ENCODE results near the gene BMERB1. TPM values are rescaled to one million over a fixed set of nuclear protein-coding genes. Genes with fewer than 3 reads are reported as not detected.

The BMERB1 gene
- total RNA-seq, 4 donors from 2014 or later: 7.0 to 47.9 (median 15.0) TPM

DNA sequence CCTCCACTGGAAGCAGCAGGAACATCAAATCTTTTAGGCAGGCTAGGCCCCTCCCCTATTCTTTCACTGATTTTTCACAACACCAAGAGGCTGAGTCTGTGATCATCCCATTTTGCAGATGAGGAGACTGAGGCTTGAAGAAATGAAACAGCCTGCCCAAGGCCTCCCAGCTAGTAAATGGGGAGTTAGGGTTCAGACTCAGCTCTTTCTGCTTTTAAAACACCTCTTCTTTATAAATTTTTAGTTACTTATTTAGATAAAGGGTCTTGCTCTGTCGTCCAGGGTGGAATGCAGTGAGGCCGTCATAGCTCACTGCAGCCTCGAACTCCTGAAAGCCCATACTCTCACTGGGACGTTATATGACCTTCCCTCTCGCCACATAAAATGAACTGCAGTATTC, 82.2 kb downstream of the BMERB1 start:
- Histone ChIP-seq H3K27ac (no peak overlapping the region), H3K27me3 (no peaks in the 10 kb centered on the region), H3K4me1 (peaks cover 0 to 14% (median 0%) of the 10 kb centered on the region in 4 donors), H3K9me3 (no peaks in the 10 kb centered on the region), H3K4me3 (no peak overlapping the region), H3K36me3 (no peaks in the 10 kb centered on the region)
- TF ChIP-seq, protein P1, sequence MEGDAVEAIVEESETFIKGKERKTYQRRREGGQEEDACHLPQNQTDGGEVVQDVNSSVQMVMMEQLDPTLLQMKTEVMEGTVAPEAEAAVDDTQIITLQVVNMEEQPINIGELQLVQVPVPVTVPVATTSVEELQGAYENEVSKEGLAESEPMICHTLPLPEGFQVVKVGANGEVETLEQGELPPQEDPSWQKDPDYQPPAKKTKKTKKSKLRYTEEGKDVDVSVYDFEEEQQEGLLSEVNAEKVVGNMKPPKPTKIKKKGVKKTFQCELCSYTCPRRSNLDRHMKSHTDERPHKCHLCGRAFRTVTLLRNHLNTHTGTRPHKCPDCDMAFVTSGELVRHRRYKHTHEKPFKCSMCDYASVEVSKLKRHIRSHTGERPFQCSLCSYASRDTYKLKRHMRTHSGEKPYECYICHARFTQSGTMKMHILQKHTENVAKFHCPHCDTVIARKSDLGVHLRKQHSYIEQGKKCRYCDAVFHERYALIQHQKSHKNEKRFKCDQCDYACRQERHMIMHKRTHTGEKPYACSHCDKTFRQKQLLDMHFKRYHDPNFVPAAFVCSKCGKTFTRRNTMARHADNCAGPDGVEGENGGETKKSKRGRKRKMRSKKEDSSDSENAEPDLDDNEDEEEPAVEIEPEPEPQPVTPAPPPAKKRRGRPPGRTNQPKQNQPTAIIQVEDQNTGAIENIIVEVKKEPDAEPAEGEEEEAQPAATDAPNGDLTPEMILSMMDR (IDR thresholded peaks at IDR 0.05): no peak
- TF ChIP-seq POLR2A (IDR thresholded peaks at IDR 0.05): no peak
- no peak for DNase-seq

DNA sequence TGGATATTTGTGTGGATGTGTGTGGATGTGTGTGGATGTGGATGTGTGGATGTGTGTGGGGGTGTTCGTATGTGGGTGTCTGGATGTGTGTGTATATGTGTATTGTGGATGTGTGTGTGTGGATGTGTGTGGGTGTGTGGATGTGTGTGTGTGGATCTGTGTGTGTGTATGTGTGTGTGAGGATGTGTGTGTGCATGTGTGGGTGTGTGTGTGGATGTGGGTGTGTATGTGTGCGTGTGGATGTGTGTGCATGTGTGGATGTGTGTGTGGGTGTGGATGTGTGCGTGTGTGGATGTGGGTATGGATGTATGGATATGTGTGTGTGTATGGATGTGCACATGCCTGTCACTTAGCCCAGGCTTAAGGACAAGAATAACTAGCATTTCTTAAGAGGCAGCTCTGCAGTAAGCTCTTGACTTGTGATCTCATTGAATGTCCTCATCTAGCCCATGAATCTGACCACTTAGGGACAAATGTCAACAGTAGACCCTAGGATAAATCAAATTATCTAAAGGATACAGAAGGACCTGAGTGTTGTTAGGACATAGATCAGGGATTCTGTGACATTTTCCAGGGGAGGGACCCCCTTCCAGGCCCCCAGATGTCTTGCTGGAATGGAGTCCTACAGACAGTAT, 83.5 kb downstream of the BMERB1 start:
- Histone ChIP-seq H3K4me1 (peaks cover 0 to 14% (median 0%) of the 10 kb centered on the region in 4 donors), H3K36me3 (no peaks in the 10 kb centered on the region)

DNA sequence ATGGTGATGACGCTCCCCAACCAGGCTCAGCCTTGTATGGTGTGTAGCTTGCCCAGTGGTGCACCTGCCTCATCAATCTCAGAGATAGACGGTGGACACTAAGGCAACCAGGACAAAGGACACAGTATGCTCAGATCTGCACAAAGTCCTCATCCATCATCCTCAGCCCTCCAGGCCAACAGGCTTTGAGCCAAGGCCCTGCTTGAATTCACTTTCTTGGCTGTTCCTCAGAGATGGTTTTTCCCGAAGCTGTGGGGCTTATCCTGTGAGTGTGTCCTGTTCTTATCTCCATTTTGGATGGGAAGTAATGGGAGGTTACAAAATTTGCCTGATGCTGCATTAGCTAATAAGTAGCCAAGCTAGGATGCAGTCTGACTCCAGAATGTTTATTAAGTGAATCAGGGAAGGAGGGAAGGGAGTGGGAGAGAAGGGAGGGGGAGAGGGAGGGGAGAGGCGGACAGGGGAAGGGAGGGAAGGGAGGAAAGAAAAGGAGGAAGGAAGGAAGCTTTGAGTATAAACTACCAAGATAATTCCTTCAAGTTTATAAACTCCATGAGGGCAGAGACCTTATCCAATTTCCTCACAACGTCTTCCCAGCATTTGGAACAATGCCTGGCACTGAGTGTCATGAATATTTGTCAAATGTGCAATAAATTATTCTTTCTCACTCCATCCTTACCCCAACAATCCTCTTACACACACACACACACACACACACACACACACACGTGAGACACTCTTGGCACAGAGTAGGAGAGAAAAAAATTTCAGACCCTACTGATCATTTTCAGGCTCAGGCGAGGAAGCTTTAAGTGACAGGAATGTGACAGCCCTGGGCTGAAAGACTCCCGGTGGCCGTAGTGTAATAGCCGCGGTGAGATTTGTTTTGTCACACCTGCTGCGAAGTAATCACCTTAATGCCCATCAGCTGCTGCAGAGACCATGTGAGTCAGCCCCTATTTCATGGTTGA, 84.3 kb downstream of the BMERB1 start:
- Histone ChIP-seq H3K4me3 (no peak overlapping the region), H3K36me3 (no peaks in the 10 kb centered on the region), H3K4me1 (peaks cover 0 to 14% (median 0%) of the 10 kb centered on the region in 4 donors), H3K27ac (peak overlapping the region in 3 of 4 donors; percentile 10 to 39 (median 38)), H3K9me3 (no peaks in the 10 kb centered on the region), H3K27me3 (no peaks in the 10 kb centered on the region)
- no peak for DNase-seq
- TF ChIP-seq POLR2A (IDR thresholded peaks at IDR 0.05): no peak
- TF ChIP-seq, protein P1 (IDR thresholded peaks at IDR 0.05): no peak

More for the DNA sequence above, 83.5 kb downstream of the BMERB1 start:
- Histone ChIP-seq H3K9me3 (no peaks in the 10 kb centered on the region), H3K4me3 (no peak overlapping the region), H3K27ac (peak overlapping the region in 3 of 4 donors; percentile 10 to 39 (median 38)), H3K27me3 (no peaks in the 10 kb centered on the region)
- no peak for DNase-seq
- TF ChIP-seq, protein P1 (IDR thresholded peaks at IDR 0.05): no peak
- no peak for TF ChIP-seq POLR2A (IDR thresholded peaks at IDR 0.05)

DNA sequence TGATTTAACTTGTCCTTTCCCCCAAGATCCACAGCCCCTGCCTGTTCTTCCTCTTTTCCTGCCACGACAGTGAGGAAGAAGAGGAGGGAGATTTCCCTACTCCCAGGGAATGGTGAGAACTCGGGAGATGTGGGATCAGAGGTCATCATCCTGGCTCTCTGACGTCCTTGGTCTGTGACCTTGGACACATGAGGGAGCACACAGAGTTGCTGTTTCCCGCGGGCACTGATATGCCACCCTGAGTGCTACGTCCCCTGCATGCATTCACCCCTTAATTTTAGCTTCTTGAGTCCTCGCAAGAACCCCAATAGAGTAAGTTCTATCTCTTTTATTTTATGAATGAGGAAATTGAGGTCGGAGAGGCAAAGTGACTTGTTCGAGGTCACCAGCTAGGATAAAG, 85.4 kb downstream of the BMERB1 start:
- TF ChIP-seq, protein P1 (IDR thresholded peaks at IDR 0.05): no peak
- TF ChIP-seq POLR2A (IDR thresholded peaks at IDR 0.05): no peak
- Histone ChIP-seq H3K27ac (peak overlapping the region in 1 of 4 donors; percentile 38), H3K9me3 (no peaks in the 10 kb centered on the region)

DNA sequence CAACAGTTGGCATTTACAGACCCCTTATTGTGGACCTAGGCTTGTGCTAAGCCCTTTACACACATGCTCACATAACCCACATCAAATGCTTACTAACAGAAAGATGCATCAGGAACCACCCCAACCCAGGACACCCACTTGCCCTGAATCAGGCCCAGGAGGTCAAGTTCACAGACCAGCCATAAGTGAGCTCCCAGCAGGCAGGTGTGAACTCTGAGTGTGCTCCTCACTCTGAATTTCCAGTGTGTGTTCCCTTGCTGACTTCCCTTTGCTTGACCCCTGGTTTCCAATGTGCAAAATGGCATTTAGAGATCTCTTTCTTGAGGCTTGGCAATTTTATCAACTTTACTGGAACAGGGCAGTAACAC, 87.0 kb downstream of the BMERB1 start:
- peaks cover 0 to 14% (median 0%) of the 10 kb centered on the region in 4 donors for H3K4me1 ChIP-seq
- TF ChIP-seq, protein P1 (IDR thresholded peaks at IDR 0.05): no peak
- no peaks in the 10 kb centered on the region for H3K9me3 ChIP-seq
- no peaks in the 10 kb centered on the region for H3K36me3 ChIP-seq
- H3K27ac ChIP-seq: peak overlapping the region in 2 of 4 donors; percentile 31 to 59
- no peak for DNase-seq
- no peaks in the 10 kb centered on the region for H3K27me3 ChIP-seq
- no peak overlapping the region for H3K4me3 ChIP-seq

More for the DNA sequence above, 85.4 kb downstream of the BMERB1 start:
- H3K27me3 ChIP-seq: no peaks in the 10 kb centered on the region
- no peak overlapping the region for H3K4me3 ChIP-seq
- peaks cover 0 to 14% (median 0%) of the 10 kb centered on the region in 4 donors for H3K4me1 ChIP-seq
- H3K36me3 ChIP-seq: no peaks in the 10 kb centered on the region
- no peak for DNase-seq
